HFF-Myc (cell line): ENCODE measurements around the gene SLC35E1.
A peak's percentile ranks its signal among the peaks of the same experiment; 100 is the strongest.

Experiments
- DNase-seq: peaks from one replicate; pipeline ENCODE4 v3.0.0-alpha.2; 2011; ENCODE audit warnings: low read depth; ENCODE audit errors: extremely low read depth
- H3K4me3 ChIP-seq: replicated peaks from 2 replicates; pipeline ENCODE4 v1.5.1; 2011; ENCODE audit warnings: low read depth, mild to moderate bottlenecking, control low read depth, low read length
- CTCF ChIP-seq: IDR thresholded peaks from 2 replicates; pipeline ENCODE4 v1.5.1; 2012; ENCODE audit warnings: mild to moderate bottlenecking, low read depth, low read length, control low read depth; ENCODE audit errors: missing control alignments

The SLC35E1 gene

GRCh38 chr19:16521715-16522289 is 50.4 kb downstream of the SLC35E1 start:
- no peak overlapping the region for H3K4me3 ChIP-seq
- no peak for TF ChIP-seq CTCF
- DNase-seq = no peak

- DNase-seq = no peak
- no peak for TF ChIP-seq CTCF
- H3K4me3 ChIP-seq = no peak overlapping the region
Observed at GRCh38 chr19:16520986-16521624, 51.1 kb downstream of the SLC35E1 start.

GRCh38 chr19:16520074-16520973 is 51.9 kb downstream of the SLC35E1 start:
- H3K4me3 ChIP-seq = no peak overlapping the region
- TF ChIP-seq CTCF = no peak
- DNase-seq = no peak

GRCh38 chr19:16519230-16519687 is 53.0 kb downstream of the SLC35E1 start:
- no peak for TF ChIP-seq CTCF
- no peak for DNase-seq

GRCh38 chr19:16518483-16519229 is 53.6 kb downstream of the SLC35E1 start:
- DNase-seq = no peak
- H3K4me3 ChIP-seq = no peak overlapping the region
- peak; percentile 13 for TF ChIP-seq CTCF

More at GRCh38 chr19:16519230-16519687, 53.0 kb downstream of the SLC35E1 start:
- no peak overlapping the region for H3K4me3 ChIP-seq

GRCh38 chr19:16518061-16518460 is 54.2 kb downstream of the SLC35E1 start:
- no peak for TF ChIP-seq CTCF
- no peak for DNase-seq
- H3K4me3 ChIP-seq = no peak overlapping the region
